Hematopoietic multipotent progenitor cell treated with erythropoietin and hydrocortisone succinate and interleukin-3 and kit ligand, for 17 days (in vitro differentiated cells): ENCODE data around the gene SLC6A19.
"Not testable (repeated sequence)": the region's sequence is repeated elsewhere in the genome, so short reads cannot be mapped to it uniquely, and the experiment has no call there.

ENCODE experiments used
- DNase-seq: peaks from one replicate; pipeline ENCODE4 v3.0.0-alpha.2; 2015; ENCODE audit warnings: low spot score

The SLC6A19 gene

GRCh38 chr5:1201327-1202025, at the start of gene SLC6A19:
Gene SLC6A19 (plus strand): TSS chr5:1201595. CDS start chr5:1201651, 56 bp downstream.
- peak; percentile 46 for DNase-seq

DNA sequence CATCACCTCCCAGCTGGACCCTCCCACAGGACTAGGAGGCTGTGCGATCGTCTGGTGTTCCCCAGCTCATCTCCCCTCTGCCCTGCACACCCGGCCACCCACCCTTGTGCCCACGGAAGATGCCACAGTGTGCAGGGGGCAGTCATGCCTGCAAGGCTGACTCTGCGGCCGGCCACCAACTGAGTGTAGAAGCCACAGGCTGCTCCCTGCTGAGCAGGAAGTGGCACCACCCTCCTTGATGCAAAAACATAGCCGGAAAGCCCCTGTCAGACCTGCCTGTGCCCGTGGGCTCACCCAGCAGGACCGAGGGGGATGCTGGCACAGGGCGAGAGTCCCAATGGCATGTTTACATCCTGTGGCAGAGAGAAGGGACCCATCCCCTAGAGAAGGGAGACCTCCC, 49.2 kb upstream of the SLC6A19 start:
- no peak for DNase-seq

- no peak for DNase-seq
Measured at GRCh38 chr5:1152771-1153282, 48.6 kb upstream of the SLC6A19 start.

GRCh38 chr5:1153428-1153827, 48.0 kb upstream of the SLC6A19 start:
- no peak for DNase-seq

DNA sequence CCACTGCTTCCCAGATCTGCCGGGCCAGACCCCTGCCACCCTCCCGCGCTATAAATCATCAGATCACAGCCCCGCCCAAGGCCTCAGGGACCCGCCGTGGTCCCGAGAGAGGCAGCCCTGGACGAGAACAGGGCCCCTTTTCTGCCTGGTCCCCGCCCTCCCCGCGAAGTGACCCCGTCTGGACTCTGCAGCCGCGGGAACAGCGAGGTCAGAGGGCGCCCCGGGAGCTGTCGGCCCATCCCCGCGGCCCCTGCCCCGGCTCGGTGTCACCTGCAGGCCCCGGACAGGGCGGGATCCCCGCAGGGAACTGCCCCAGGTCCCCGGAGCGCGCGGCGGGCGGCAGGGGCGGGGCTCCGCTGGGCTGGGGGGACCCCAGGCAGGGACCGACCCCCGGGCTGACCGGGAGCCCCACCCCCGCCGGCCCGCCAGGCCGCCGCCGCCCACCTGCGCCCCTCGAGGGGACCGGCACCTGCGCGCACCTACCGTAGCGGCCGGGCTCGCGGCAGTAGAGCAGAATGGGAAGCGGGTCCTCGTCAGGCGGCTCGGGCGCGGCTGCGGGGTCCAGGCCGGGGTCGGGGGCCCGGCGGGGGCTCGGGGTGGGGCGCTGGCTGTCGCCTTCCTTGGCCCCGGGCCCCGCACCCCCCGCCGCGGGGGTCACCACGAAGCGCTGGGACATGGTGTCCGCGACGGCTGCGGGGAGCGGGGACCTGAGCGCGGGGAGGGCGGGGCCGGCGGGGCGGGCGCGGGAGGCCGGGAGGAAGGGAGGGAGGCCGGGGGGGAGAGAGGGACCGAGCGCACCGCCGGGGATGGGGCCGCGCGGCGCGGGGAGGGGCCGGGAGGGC, 46.0 kb upstream of the SLC6A19 start:
- DNase-seq: no peak

DNA sequence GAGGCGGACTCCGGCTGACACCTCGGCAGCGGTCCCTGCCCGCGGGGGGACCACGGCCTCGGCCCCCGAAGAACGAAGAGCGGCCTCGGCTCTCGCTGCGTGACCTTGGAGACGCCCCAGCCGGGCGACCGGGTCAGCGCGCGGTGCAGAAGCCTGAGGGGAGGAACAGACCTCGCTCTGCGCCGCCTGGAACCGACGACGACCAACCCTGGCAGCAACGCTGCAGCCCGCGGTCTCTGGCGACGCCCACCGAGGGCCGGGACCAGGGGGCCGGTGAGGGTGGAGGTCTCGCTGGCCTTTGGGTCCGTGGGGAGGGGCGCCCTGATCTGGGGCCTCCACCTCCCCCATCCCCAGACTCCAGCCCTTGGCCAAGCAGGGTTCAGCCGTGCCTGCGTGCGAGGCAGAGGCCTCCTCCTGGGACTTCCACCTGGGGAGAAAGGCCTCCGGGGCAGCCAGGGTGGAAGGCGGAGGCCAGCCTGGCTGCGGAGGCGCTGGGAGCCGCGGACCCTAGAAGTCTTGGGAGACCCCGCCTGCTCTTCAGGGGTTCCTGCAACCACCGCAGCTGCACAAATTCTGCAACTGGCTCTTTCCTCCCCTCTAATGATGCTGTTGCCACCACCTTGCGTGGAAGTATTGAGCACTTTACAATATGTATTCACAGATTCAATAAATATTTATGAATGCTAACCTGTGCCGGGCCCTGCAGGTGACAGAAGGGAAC, 45.2 kb upstream of the SLC6A19 start:
- DNase-seq: no peak

DNA sequence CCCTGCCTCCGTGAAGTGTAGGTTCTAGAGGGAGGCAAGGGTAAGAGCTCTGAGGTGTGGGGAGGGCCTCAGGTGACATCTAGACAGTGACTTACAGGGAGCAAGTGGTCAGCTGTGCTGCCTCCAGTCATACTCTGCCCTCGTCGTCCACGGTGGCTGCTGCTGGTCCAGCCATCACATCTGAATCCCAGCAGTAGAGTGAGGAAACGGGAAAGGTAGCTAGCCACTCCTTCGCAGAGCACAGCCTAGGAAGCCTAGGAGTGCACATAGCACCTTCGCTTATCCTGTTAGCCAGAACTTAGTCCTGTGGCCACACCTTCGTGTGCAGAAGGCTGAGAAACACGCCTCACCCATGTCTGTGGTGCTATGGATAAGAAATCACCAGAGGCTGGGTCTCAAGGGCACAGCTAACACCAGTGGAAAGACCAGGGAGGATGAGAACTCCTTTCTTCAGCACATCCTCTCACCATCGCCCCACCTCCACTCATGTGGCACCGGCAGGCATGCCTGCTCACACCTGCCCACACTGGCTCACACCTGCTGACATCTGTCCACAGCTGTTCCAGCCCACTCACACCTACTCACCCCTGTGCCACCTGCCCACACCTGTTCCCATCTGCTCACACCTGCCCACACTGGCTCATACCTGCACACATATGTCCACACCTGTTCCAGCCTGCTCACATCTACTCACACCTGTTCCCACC, 44.5 kb upstream of the SLC6A19 start:
- DNase-seq: no peak

DNA sequence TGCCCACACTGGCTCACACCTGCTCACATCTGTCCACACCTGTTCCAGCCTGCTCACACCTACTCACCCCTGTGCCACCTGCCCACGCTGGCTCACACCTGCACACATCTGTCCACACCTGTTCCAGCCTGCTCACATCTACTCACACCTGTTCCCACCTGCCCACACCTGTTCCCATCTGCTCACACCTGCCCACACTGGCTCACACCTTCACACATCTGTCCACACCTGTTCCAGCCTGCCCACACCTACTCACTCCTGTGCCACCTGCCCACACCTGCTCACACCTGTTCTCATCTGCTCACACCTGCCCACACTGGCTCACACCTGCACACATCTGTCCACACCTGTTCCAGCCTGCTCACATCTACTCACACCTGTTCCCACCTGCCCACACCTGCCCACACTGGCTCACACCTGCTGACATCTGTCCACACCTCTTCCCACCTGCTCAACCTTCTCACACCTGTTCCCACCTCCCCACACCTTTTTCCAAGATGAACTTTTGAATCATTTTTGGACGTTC, 43.9 kb upstream of the SLC6A19 start:
- not testable (repeated sequence) for DNase-seq

- DNase-seq: no peak
Measured at GRCh38 chr5:1158647-1159340, 42.6 kb upstream of the SLC6A19 start.

DNA sequence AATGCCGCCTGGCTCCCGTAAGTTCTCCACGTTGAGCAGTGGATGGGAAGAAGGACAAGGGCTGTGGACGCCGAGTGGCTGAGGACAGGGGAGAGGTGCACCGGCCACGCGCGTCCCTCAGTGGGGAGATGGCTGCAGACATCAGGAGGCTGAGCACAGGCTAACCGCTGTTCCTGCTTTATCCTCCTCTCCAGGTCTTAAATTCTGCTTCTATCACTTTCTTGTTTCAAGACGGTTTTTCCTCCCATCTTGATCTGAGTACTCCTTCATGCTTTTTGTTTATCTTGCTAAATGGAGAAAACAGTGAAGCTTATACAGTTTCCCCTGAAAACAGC, 42.1 kb upstream of the SLC6A19 start:
- no peak for DNase-seq

DNA sequence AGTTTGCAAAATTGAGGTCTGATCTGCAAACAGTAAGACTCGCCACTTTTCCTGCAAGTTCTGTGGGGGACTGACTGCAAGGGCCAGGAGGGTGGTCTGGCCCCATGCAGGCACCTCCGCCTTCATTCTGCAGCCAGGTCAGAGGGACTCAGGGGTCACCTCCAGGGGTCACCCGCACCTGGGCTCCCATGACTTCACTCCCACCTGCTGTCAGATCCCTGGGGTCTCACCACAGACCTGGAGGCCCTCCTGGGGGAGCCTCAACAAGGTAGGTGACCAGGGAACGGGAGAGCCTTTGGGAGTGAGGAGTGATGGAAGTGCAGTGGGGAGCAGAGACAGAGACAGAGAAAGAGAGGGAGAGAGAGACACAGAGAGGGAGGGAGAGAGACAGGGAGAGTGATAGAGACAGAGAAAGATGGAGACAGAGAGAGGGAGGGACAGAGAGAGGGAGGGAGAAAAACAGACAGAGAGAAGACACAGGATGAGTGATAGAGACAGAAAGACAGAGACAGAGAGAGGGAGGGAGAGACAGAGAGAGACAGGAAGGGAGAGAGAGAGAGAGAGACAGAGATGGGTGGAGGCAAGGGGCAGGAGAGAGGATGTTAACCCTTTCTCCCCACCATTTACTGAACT, 41.5 kb upstream of the SLC6A19 start:
- DNase-seq: no peak

GRCh38 chr5:1161108-1161832, 40.1 kb upstream of the SLC6A19 start:
- DNase-seq: no peak

GRCh38 chr5:1161833-1162229, 39.6 kb upstream of the SLC6A19 start:
- no peak for DNase-seq

GRCh38 chr5:1162276-1162675, 39.1 kb upstream of the SLC6A19 start:
- no peak for DNase-seq

DNA sequence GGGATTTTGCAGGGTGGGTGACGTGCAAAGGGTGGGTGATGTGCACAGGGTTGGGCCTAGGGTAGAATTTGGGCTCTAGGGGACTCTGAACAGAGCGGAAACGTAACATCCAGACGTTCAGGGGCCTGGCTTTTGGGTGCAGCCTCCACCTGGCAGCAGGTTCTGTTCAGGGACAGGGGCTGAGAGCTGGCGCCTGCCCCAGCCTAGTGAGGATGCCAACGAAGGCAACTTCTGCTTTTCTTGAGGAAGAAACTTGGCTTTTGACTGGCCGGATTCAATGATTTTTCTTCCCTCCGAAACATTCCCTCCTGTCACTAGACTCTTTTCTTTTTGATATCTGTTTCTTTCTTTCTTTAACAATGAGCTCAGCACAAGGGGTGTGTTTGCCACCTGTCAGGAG, 38.6 kb upstream of the SLC6A19 start:
- DNase-seq: no peak

GRCh38 chr5:1163366-1163765, 38.0 kb upstream of the SLC6A19 start:
- no peak for DNase-seq

- no peak for DNase-seq
Measured at GRCh38 chr5:1163879-1164278, 37.5 kb upstream of the SLC6A19 start.

DNA sequence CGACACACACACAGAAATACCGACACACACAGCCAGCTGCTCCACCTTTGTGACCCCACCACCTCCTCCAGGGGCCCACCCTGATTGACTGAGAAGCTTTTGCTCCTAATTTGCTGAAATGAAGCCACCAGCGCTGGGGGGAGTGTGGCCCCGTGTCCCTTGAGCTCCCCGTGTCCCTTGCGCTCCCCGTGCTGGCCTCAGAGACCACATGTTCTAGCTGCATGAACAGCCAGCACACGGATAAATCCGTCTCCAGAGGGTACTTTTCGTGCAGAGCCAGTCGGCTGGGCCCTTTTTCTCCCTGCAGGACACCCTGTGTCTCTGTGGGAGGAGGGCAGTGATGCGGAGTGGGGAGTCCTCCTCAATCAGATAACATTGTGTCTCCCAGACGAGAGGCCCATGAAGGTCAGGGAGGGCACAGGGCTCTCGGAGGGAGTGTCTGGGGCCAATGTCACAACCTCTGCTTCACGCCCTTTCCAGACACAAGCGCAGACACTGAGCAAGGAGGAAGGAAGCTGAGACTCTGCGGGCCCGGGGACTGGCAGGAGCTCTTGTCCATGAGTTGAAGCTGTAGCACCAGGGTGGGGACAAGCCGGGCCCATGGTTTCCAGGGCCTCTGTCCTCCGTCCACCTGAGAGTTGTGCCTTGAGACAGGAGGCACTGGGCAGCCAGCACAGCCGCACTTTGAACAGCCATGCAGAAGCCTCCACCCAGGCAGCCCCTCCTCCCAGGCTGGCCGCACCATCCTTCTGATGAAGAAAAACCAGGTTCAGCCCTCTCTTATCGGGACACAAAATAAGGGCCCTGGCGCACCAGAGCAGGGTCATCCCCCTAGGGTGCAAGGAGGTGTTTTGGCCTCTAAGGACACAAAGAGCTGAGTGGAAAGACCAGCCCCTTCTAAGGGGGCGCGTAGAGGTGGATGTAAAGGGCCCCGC, 36.4 kb upstream of the SLC6A19 start:
- DNase-seq: no peak

GRCh38 chr5:1165864-1166263, 35.5 kb upstream of the SLC6A19 start:
- DNase-seq: no peak
